GM12873 (cell line): ENCODE data around the gene CTNNA2.

Experiments used
- CTCF ChIP-seq: IDR thresholded peaks from 2 replicates; pipeline ENCODE4 v1.5.1; 2012; ENCODE audit warnings: low read depth, mild to moderate bottlenecking, moderate library complexity, low read length, control low read depth; ENCODE audit not compliant: insufficient read depth; ENCODE audit errors: missing control alignments

Gene CTNNA2

GRCh38 chr2:79776461-79776860 lies 263.6 kb downstream of the CTNNA2 start:
- no peak for TF ChIP-seq CTCF

DNA sequence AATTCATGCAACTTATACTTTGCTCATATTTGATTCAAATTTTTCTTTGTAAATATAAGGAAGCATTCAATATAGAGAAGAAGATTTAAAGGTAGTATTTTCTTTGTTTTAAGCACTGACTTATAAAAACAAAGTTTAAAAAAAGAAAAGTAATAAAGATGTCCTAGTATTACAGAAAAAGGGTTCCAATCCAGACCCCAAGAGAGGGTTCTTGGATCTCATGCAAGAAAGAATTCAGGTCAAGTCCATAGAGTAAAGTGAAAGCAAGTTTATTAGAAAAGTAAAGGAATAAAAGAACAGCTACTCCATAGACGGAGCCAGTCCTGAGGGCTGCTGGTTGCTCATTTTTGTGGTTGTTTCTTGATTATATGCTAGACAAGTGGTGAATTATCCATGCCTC lies 267.9 kb downstream of the CTNNA2 start:
- TF ChIP-seq CTCF: no peak

DNA sequence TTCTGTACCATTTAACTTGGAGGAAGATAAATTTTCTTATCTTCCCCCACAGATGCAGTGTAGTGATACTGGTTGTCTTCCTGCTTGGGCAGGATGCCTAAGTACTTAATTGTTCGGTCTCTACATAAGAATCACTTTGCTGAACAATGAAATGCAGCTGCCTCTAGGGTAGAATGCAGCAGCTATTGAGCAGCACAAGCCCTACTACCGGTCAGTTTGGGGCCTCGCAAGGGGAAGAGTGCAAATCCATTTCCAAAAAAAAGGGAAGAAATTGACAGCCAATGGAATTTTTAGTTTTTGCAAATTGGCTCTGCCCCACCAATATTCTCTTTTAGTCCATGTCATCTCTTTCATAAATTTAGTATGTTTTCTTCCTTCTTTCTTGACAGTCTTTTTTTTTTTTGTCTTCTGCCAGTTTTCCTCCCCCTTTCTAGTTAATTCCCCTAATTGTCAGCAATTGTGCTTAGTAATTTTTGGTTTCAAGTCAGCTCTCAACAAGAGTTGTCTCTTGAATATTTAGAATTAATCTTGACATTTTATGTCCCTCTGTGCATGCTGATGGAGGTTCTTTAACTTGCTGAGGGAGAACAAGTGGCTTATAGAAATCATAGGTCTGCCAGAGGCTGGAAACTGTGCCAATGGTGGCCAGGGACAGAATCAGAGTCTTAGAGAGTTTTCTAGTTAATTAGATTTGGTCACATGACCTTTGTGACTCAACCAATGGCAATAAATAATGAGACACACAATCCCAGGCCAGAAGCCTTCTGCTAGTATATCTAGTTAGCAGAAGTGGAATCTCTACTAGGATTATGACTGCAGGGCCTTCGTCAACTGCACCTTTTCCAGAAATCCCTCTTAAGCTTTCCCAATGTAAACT lies 270.0 kb downstream of the CTNNA2 start:
- TF ChIP-seq CTCF: no peak

DNA sequence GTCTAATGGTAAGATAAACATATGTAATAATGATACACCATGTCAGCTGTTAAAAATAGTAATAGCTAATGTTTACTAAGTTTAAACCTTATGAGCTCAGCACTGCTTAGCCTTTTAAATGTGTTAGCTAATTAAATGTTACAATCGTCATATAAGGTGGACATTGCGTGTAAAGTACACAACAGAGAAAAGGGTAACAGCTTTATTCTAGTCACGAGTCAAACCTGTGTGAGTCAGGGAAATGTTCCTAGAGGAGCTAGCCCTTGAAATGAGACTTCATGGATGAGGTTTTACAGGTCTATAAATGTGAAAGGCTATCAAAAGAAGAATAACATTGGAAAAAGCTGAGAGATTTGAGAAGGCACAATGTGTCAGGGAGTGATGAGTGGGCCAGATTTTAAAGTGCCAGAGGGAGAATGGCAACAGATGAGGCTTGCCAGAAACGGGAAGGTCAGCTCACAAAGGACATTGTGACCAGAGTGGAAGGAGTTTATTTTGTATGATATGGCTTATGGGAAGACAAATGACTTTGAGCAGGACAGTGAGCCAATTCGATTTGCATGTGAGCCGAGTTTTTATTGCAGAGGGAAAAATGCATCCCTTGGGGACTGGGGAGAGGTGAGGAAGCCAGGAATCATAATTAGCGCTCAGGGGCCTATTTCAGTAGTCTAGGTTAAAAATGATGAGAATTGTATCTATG lies 276.3 kb downstream of the CTNNA2 start:
- no peak for TF ChIP-seq CTCF

GRCh38 chr2:79789811-79790210 lies 277.0 kb downstream of the CTNNA2 start:
- no peak for TF ChIP-seq CTCF

GRCh38 chr2:79792090-79792489 lies 279.2 kb downstream of the CTNNA2 start:
- TF ChIP-seq CTCF: no peak

DNA sequence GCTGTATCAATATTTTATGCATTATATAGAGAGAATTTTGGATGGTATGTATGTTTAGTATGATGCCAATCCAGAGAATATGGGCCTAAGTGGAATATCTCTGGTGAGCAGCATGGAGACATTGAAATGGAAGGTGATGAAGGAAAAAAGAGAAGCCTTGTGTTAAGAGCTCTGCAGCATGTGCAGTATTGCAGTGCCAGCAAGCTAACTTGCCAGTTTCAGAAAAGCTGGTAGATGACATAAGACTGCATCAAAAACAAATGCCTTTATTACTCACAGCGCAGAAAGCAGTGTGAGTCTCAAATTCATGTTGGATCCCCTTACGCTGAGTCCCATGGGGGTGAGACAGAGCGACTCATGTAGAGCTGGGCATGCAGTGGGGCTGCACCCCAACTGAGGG lies 280.2 kb downstream of the CTNNA2 start:
- TF ChIP-seq CTCF: no peak
